ENCODE measurements around the gene LRRC10.
A peak's percentile ranks its signal among the peaks of the same experiment; 100 is the strongest.
"Not testable (repeated sequence)": the region's sequence is repeated elsewhere in the genome, so short reads cannot be mapped to it uniquely, and the experiment has no call there.

LRRC10 gene

GRCh38 chr12:69620921-69621320 is 10.2 kb upstream of the LRRC10 start:
- in situ Hi-C loops (cut with MboI; ENCODE audit: low pct_unique_long_range_greater_than_20kb, low sequenced_read_pairs) = no loop called here
- no peak for DNase-seq

- in situ Hi-C loops (cut with MboI; ENCODE audit: low pct_unique_long_range_greater_than_20kb, low sequenced_read_pairs) = no loop called here
- DNase-seq = no peak
These were observed 9.4 kb upstream of the LRRC10 start for GRCh38 chr12:69620077-69620476.

GRCh38 chr12:69619050-69619449 is 8.3 kb upstream of the LRRC10 start:
- no peak for DNase-seq
- in situ Hi-C loops (cut with MboI; ENCODE audit: low pct_unique_long_range_greater_than_20kb, low sequenced_read_pairs) = no loop called here

- no peak for DNase-seq
- in situ Hi-C loops (cut with MboI; ENCODE audit: low pct_unique_long_range_greater_than_20kb, low sequenced_read_pairs) = no loop called here
These were observed 5.3 kb upstream of the LRRC10 start for GRCh38 chr12:69616025-69616424.

- DNase-seq = no peak
- in situ Hi-C loops (cut with MboI; ENCODE audit: low pct_unique_long_range_greater_than_20kb, low sequenced_read_pairs) = no loop called here
These were observed 2.6 kb upstream of the LRRC10 start for GRCh38 chr12:69613351-69613750.

GRCh38 chr12:69610126-69610525 is 581 bp downstream of the LRRC10 start:
- DNase-seq = no peak
- in situ Hi-C loops (cut with MboI; ENCODE audit: low pct_unique_long_range_greater_than_20kb, low sequenced_read_pairs) = no loop called here

GRCh38 chr12:69608114-69608513 is 2.6 kb downstream of the LRRC10 start:
- in situ Hi-C loops (cut with MboI; ENCODE audit: low pct_unique_long_range_greater_than_20kb, low sequenced_read_pairs) = no loop called here
- no peak for DNase-seq

- DNase-seq; in situ Hi-C loops (cut with MboI; ENCODE audit: low pct_unique_long_range_greater_than_20kb, low sequenced_read_pairs): not testable (repeated sequence)
These were observed 6.4 kb downstream of the LRRC10 start for GRCh38 chr12:69604275-69604674.

- in situ Hi-C loops (cut with MboI; ENCODE audit: low pct_unique_long_range_greater_than_20kb, low sequenced_read_pairs); DNase-seq: not testable (repeated sequence)
These were observed 7.2 kb downstream of the LRRC10 start for GRCh38 chr12:69603556-69603955.

GRCh38 chr12:69602954-69603353 is 7.8 kb downstream of the LRRC10 start:
- in situ Hi-C loops (cut with MboI; ENCODE audit: low pct_unique_long_range_greater_than_20kb, low sequenced_read_pairs) = no loop called here

GRCh38 chr12:69601962-69602685 is 8.6 kb downstream of the LRRC10 start:
- in situ Hi-C loops (cut with MboI; ENCODE audit: low pct_unique_long_range_greater_than_20kb, low sequenced_read_pairs) = no loop called here
- no peak for DNase-seq

More at GRCh38 chr12:69602954-69603353, 7.8 kb downstream of the LRRC10 start:
- no peak for DNase-seq

GRCh38 chr12:69600804-69601203 is 9.9 kb downstream of the LRRC10 start:
- DNase-seq = no peak
- in situ Hi-C loops (cut with MboI; ENCODE audit: low pct_unique_long_range_greater_than_20kb, low sequenced_read_pairs) = no loop called here

GRCh38 chr12:69598174-69598753 is 12.4 kb downstream of the LRRC10 start:
- no peak for DNase-seq
- in situ Hi-C loops (cut with MboI; ENCODE audit: low pct_unique_long_range_greater_than_20kb, low sequenced_read_pairs) = no loop called here

- in situ Hi-C loops (cut with MboI; ENCODE audit: low pct_unique_long_range_greater_than_20kb, low sequenced_read_pairs) = no loop called here
These were observed 15.0 kb downstream of the LRRC10 start for GRCh38 chr12:69595689-69596088.

GRCh38 chr12:69589082-69589481 is 21.6 kb downstream of the LRRC10 start:
- no peak for DNase-seq
- in situ Hi-C loops (cut with MboI; ENCODE audit: low pct_unique_long_range_greater_than_20kb, low sequenced_read_pairs) = no loop called here

More at GRCh38 chr12:69595689-69596088, 15.0 kb downstream of the LRRC10 start:
- DNase-seq = no peak

- in situ Hi-C loops (cut with MboI; ENCODE audit: low pct_unique_long_range_greater_than_20kb, low sequenced_read_pairs) = no loop called here
These were observed 22.2 kb downstream of the LRRC10 start for GRCh38 chr12:69588527-69588926.

GRCh38 chr12:69585189-69586062 is 25.3 kb downstream of the LRRC10 start, which contains the start of gene CCT2:
Gene CCT2 (plus strand): TSS chr12:69585459. CDS start chr12:69585522, 63 bp downstream.
- in situ Hi-C loops (cut with MboI; ENCODE audit: low pct_unique_long_range_greater_than_20kb, low sequenced_read_pairs) = no loop called here
- peak; percentile 96 for DNase-seq

More at GRCh38 chr12:69588527-69588926, 22.2 kb downstream of the LRRC10 start:
- DNase-seq = no peak

- in situ Hi-C loops (cut with MboI; ENCODE audit: low pct_unique_long_range_greater_than_20kb, low sequenced_read_pairs) = no loop called here
- peak; percentile 31 for DNase-seq
These were observed 27.5 kb downstream of the LRRC10 start for GRCh38 chr12:69583203-69583602.

- in situ Hi-C loops (cut with MboI; ENCODE audit: low pct_unique_long_range_greater_than_20kb, low sequenced_read_pairs) = no loop called here
- no peak for DNase-seq
These were observed 30.6 kb downstream of the LRRC10 start for GRCh38 chr12:69580074-69580473.

- in situ Hi-C loops (cut with MboI; ENCODE audit: low pct_unique_long_range_greater_than_20kb, low sequenced_read_pairs) = no loop called here
- no peak for DNase-seq
These were observed 31.7 kb downstream of the LRRC10 start for GRCh38 chr12:69579029-69579428.
